Parathyroid adenoma (tissue), 2 donors: ENCODE data around the gene NOL12.
A peak's percentile ranks its signal among the peaks of the same experiment; 100 is the strongest.

ENCODE experiments used
- H2AFZ ChIP-seq: fragments of 300-600 bp; sonication (generic); one replicate; pipeline ENCODE4 v1.7.0; 2017; ENCODE audit warnings: antibody characterized with exemption, mild to moderate bottlenecking
- H3K27ac ChIP-seq: fragments of 300-600 bp; sonication (generic); one replicate; pipeline ENCODE4 v1.7.0; 2017
- H3K27me3 ChIP-seq: fragments of 300-600 bp; sonication (generic); one replicate; pipeline ENCODE4 v1.7.0; 2017; ENCODE audit warnings: low read length; ENCODE audit not compliant: control insufficient read depth, insufficient read depth
- H3K36me3 ChIP-seq: fragments of 300-600 bp; sonication (generic); one replicate; pipeline ENCODE4 v1.7.0; 2017; ENCODE audit warnings: low read length; ENCODE audit not compliant: control insufficient read depth, insufficient read depth
- H3K4me1 ChIP-seq: fragments of 300-600 bp; sonication (generic); one replicate; pipeline ENCODE4 v1.7.0; 2017; ENCODE audit warnings: control low read depth
- H3K4me2 ChIP-seq: fragments of 300-600 bp; sonication (generic); one replicate; pipeline ENCODE4 v1.7.0; 2017; ENCODE audit warnings: low read length
- H3K4me3 ChIP-seq: fragments of 300-600 bp; sonication (generic); one replicate; pipeline ENCODE4 v1.7.0; 2017; ENCODE audit warnings: low read depth, low read length
- H3K79me2 ChIP-seq: fragments of 300-600 bp; sonication (generic); one replicate; pipeline ENCODE4 v1.7.0; 2017; ENCODE audit warnings: control low read depth
- H3K9ac ChIP-seq: fragments of 300-600 bp; sonication (generic); one replicate; pipeline ENCODE4 v1.7.0; 2017; ENCODE audit warnings: mild to moderate bottlenecking
- H3K9me3 ChIP-seq: fragments of 300-600 bp; sonication (generic); one replicate; pipeline ENCODE4 v1.7.0; 2017; ENCODE audit warnings: low read length; ENCODE audit not compliant: control insufficient read depth
- CTCF ChIP-seq: fragments of 300-600 bp; sonication (generic); IDR thresholded peaks from one replicate; pipeline ENCODE4 v1.7.0; 2017; ENCODE audit warnings: antibody characterized with exemption, mild to moderate bottlenecking
- donor health status: primary hyperparathyroidism.

The NOL12 gene

GRCh38 chr22:37657590-37658132, 28.5 kb upstream of the NOL12 start:
- Histone ChIP-seq H3K36me3 (no peaks in the 10 kb centered on the region), H3K4me2 (peak overlapping the region; percentile 78), H3K9ac (no peak overlapping the region), H2AFZ (peak overlapping the region; percentile 92), H3K27me3 (no peaks in the 10 kb centered on the region), H3K4me3 (peak overlapping the region; percentile 76), H3K79me2 (no peaks in the 10 kb centered on the region), H3K9me3 (no peaks in the 10 kb centered on the region), H3K4me1 (peaks cover 9% of the 10 kb centered on the region), H3K27ac (peak overlapping the region; percentile 69)
- no peak for TF ChIP-seq CTCF

DNA sequence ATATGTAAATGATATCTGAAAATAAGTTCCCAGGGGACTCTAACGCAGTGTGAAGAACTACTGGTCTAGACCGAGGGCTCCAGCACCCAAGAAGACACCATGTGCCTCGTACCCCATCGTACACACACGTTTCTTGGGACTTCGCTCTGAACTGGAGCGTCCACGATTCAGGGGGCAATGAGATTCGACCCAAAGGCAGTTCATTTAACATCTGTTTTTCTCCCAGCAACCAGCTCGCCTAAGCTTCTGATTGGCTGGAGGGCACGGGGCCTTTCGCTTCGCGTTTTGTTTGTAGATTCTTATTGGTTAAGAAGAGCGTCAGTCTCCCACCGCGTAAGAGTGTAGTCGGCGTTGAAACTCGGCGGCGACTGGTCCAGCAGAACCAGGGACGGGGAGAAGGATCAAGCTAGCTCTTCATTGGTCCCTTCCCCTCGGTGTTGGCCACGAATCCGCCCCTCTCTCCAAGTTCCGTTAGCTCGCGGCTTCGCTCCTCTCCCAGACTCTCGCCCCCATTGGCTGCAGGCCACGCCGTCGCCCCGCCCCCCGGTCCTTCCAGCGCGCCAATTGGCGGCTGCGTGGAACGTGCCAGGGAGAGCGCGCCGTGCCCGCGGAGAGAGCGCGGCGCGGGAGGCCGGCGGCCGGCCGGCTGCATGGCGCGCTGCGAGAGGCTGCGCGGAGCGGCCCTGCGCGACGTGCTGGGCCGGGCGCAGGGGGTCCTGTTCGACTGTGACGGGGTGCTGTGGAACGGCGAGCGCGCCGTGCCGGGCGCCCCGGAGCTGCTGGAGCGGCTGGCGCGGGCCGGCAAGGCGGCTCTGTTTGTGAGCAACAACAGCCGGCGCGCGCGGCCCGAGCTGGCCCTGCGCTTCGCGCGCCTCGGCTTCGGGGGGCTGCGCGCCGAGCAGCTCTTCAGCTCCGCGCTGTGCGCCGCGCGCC, 27.7 kb upstream of the NOL12 start, which contains the start of gene PDXP:
TSS of gene PDXP (plus strand) at position 591 of the 933 bp plus-strand sequence. CDS start at position 651, 60 bp downstream.
- no peaks in the 10 kb centered on the region for H3K36me3 ChIP-seq
- no peaks in the 10 kb centered on the region for H3K27me3 ChIP-seq
- no peaks in the 10 kb centered on the region for H3K79me2 ChIP-seq
- no peak within 1 kb of the TSS for H3K9ac ChIP-seq
- peak within 1 kb of the TSS; percentile 69 for H3K27ac ChIP-seq
- peaks cover 9% of the 10 kb centered on the region for H3K4me1 ChIP-seq
- H3K4me3 ChIP-seq, result peak within 1 kb of the TSS; percentile 76
- peak within 1 kb of the TSS; percentile 93 for H3K4me2 ChIP-seq
- no peak for TF ChIP-seq CTCF
- H3K9me3 ChIP-seq, result no peaks in the 10 kb centered on the region
- H2AFZ ChIP-seq, result peak within 1 kb of the TSS; percentile 92

GRCh38 chr22:37659066-37659896, 26.9 kb upstream of the NOL12 start:
- Histone ChIP-seq H3K9me3 (no peaks in the 10 kb centered on the region), H3K4me3 (peak overlapping the region; percentile 55), H3K4me2 (peak overlapping the region; percentile 93), H3K27ac (no peak overlapping the region), H3K4me1 (peaks cover 9% of the 10 kb centered on the region), H3K9ac (no peak overlapping the region), H3K27me3 (no peaks in the 10 kb centered on the region), H3K79me2 (no peaks in the 10 kb centered on the region), H2AFZ (no peak overlapping the region), H3K36me3 (no peaks in the 10 kb centered on the region)
- no peak for TF ChIP-seq CTCF

DNA sequence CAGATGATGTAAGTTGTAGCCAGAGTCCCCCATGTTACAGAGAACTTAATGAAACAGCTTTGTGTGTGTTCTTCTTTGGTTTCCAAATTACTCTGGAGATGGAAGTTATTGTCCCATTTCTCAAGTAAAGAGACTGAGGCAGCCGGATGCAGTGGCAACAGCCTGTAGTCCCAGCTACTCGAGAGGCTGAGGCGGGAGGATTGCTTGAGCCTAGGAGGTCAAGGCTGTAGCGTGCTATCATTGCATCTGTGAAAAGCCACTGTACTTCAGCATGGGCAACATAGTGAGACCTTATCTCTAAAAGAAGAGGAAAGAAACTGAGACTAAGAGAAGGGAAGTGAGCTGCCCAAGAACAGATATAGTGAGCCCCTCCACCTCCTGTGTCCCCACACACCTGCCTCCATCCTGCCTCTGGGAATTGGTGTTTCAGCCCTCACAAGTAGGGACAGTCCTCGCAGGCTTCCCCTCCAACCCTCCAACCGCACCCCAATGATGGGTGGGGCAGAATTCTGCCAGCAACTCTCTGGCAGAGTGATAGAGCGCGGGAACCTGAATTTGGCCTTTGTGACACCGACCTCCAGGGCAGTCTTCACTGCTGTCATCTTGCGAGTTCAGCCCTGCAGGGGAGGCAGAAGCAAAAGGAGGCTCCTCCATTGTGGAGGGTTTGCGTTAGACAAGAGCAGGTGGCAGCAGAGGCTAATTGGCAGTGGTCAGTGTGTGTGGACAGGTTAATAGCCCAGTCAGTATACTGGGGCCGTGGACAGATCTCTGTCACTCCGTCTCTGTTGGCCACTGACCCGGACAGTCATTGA, 26.0 kb upstream of the NOL12 start:
- Histone ChIP-seq H3K27me3 (no peaks in the 10 kb centered on the region), H3K4me2 (peak overlapping the region; percentile 93), H3K79me2 (no peaks in the 10 kb centered on the region), H3K9me3 (no peaks in the 10 kb centered on the region), H3K9ac (no peak overlapping the region), H3K4me1 (peaks cover 9% of the 10 kb centered on the region), H3K4me3 (peak overlapping the region; percentile 55), H2AFZ (no peak overlapping the region), H3K27ac (no peak overlapping the region), H3K36me3 (no peaks in the 10 kb centered on the region)
- TF ChIP-seq CTCF, result no peak
